NT2/D1 (cell line): ENCODE results near the gene ITGA5.

ENCODE experiments used
- DNase-seq: peaks from one replicate; pipeline ENCODE4 v3.0.0-alpha.2; 2011; ENCODE audit warnings: low read depth, low spot score
- H3K27me3 ChIP-seq: 2 replicates; pipeline ENCODE4 v1.6.0; 2011; ENCODE audit warnings: mild to moderate bottlenecking; ENCODE audit not compliant: insufficient read length, insufficient read depth
- H3K36me3 ChIP-seq: 2 replicates; pipeline ENCODE4 v1.6.1; 2011; ENCODE audit warnings: mild to moderate bottlenecking, low read length, mixed read lengths; ENCODE audit not compliant: insufficient read depth, insufficient read length
- H3K4me1 ChIP-seq: 2 replicates; pipeline ENCODE4 v1.5.1; 2011; ENCODE audit not compliant: insufficient read depth, insufficient read length
- H3K4me3 ChIP-seq: 2 replicates; pipeline ENCODE4 v1.5.1; 2011; ENCODE audit warnings: low read depth; ENCODE audit not compliant: insufficient read length
- H3K9ac ChIP-seq: 2 replicates; pipeline ENCODE4 v1.6.0; 2011; ENCODE audit warnings: low read depth; ENCODE audit not compliant: insufficient read length
- H3K9me3 ChIP-seq: 2 replicates; pipeline ENCODE4 v1.5.1; 2011; ENCODE audit warnings: mild to moderate bottlenecking, low read length; ENCODE audit not compliant: insufficient read depth
- SUZ12 ChIP-seq: IDR thresholded peaks from 2 replicates; pipeline ENCODE4 v1.6.1; 2011; ENCODE audit not compliant: insufficient read length, insufficient read depth; ENCODE audit errors: extremely low read depth
- YY1 ChIP-seq: IDR thresholded peaks from 2 replicates; pipeline ENCODE4 v1.6.1; 2011; ENCODE audit not compliant: insufficient read length, insufficient read depth
- ZNF274 ChIP-seq: IDR thresholded peaks from 2 replicates; pipeline ENCODE4 v1.6.1; 2011; ENCODE audit warnings: mild to moderate bottlenecking, low read depth, low read length

ITGA5 gene

GRCh38 chr12:54417712-54418440 lies 1.2 kb downstream of the ITGA5 start:
- H3K4me3 ChIP-seq: peak overlapping the region; percentile 70
- H3K9ac ChIP-seq: peak overlapping the region; percentile 85
- H3K4me1 ChIP-seq: peaks cover 19% of the 10 kb centered on the region
- H3K36me3 ChIP-seq: peaks cover 29% of the 10 kb centered on the region
- DNase-seq: no peak
- H3K9me3 ChIP-seq: no peaks in the 10 kb centered on the region
- TF ChIP-seq ZNF274 (no peak), SUZ12 (no peak), YY1 (no peak)
- peaks cover 2% of the 10 kb centered on the region for H3K27me3 ChIP-seq

DNA sequence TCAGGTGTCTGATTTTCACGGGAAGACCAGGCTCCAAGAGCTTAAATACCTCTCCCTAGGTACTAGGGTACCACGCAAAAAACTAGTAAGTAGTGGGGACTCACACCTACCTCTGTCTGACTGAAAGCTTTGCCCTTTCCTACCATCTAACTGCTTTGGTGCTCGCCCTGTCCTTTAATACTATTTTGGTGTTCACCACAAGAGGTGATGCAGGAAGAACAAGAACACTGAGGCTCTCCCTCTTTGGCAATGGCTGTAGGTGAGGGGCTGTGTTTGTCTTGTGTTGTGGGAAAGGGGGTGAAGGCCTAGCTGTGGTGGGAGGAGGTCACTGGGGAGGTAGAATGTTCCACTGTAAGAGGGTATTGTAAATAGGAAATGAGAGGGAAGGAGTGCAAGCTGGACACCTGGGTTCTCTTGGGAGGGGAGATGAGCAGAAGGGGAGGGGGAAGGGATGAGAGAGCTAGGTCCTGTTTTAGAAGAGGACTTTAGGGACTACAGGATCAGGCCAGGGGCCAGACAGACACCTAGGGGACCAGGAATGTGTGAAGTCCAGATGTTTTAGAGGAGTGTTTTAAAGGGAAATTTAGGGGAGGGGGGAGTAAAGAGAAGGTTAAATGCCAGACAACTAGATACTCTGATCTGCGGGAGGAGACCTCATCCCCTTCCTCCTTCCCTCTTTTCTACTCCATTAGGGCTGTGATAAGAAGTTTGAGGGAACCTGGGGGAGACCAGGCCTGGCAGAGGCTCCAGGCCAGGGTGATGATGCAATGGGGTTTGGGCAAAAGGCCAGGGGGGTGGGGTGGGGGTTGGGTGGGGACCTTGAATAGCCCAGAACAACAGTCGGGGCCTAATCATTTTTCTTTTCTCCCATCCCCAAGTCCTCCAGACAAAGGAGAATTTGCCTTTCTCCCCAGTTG lies 2.1 kb downstream of the ITGA5 start:
- H3K36me3 ChIP-seq: peaks cover 37% of the 10 kb centered on the region
- H3K9ac ChIP-seq: no peak overlapping the region
- peaks cover 2% of the 10 kb centered on the region for H3K27me3 ChIP-seq
- TF ChIP-seq ZNF274 (no peak), YY1 (no peak), SUZ12 (no peak)
- no peaks in the 10 kb centered on the region for H3K9me3 ChIP-seq
- no peak overlapping the region for H3K4me3 ChIP-seq
- no peak for DNase-seq
- peaks cover 19% of the 10 kb centered on the region for H3K4me1 ChIP-seq

DNA sequence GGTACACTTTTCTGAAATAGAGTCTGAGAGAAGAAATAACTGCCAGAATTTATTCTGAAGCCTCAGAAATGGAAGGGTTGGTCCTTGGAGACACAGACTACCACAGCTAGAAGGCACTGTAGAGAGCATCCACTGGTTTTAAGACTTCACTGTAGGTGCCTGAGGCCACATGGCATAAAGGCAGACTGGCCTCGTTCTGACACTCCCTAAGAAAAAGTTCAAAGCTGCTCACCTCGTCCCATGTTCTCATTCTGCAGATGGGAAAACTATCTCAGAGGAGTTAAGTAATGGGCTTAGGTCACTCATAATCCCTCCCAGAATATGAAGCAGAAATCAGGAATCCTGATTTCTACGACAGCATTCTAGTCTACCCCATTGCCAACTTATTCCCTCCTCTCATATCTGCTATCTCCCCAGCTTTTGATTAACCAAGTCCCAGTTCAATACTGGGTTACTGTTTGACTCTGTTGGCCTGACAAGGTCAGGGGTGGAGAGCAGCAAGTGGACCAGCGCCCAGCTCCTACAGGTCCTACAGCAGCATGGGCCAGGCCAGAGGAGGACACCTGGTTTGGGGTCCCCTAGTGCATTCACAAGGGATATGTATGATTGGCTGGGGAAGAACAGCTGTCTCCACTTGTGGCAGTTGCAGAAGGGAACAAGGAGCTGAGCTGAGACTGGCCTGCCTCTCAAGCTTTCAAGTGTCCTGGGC lies 3.7 kb downstream of the ITGA5 start:
- DNase-seq: no peak
- peak overlapping the region; percentile 26 for H3K9ac ChIP-seq

GRCh38 chr12:54413284-54414190 lies 5.5 kb downstream of the ITGA5 start:
- H3K4me1 ChIP-seq: peaks cover 10% of the 10 kb centered on the region
- H3K36me3 ChIP-seq: peaks cover 66% of the 10 kb centered on the region
- no peak for DNase-seq
- H3K9me3 ChIP-seq: no peaks in the 10 kb centered on the region
- peaks cover 2% of the 10 kb centered on the region for H3K27me3 ChIP-seq
- no peak overlapping the region for H3K9ac ChIP-seq
- no peak overlapping the region for H3K4me3 ChIP-seq
- TF ChIP-seq YY1: no peak
- no peak for TF ChIP-seq SUZ12
- TF ChIP-seq ZNF274: no peak

More for the DNA sequence above, 3.7 kb downstream of the ITGA5 start:
- Histone ChIP-seq H3K36me3 (peaks cover 50% of the 10 kb centered on the region), H3K27me3 (peaks cover 2% of the 10 kb centered on the region), H3K4me3 (no peak overlapping the region), H3K4me1 (peaks cover 13% of the 10 kb centered on the region), H3K9me3 (no peaks in the 10 kb centered on the region)
- TF ChIP-seq ZNF274: no peak
- TF ChIP-seq YY1: no peak
- TF ChIP-seq SUZ12: no peak

DNA sequence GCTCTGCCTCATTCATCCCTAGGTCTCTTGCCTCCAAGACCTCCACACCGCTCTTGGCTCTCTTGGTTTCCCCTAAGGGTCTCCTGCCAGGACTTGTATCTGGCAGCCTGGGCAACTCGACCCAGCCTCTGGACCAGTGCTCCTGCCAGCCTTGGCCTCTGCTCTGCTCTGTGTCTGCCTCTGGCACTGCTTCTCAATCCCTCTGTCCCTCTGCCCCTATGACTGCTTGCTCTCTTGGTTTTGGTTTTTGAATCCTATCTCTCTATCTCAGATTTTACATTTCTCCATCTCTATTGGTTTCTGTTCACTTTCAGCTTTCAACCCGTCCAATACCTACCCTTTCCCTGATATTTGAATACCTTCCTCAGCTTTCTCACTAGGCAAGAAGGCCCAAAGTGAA lies 6.3 kb downstream of the ITGA5 start:
- Histone ChIP-seq H3K4me1 (peaks cover 10% of the 10 kb centered on the region), H3K36me3 (peaks cover 72% of the 10 kb centered on the region), H3K9ac (no peak overlapping the region), H3K4me3 (no peak overlapping the region), H3K27me3 (peaks cover 2% of the 10 kb centered on the region), H3K9me3 (no peaks in the 10 kb centered on the region)
- no peak for TF ChIP-seq SUZ12
- no peak for TF ChIP-seq ZNF274
- TF ChIP-seq YY1: no peak
- no peak for DNase-seq

DNA sequence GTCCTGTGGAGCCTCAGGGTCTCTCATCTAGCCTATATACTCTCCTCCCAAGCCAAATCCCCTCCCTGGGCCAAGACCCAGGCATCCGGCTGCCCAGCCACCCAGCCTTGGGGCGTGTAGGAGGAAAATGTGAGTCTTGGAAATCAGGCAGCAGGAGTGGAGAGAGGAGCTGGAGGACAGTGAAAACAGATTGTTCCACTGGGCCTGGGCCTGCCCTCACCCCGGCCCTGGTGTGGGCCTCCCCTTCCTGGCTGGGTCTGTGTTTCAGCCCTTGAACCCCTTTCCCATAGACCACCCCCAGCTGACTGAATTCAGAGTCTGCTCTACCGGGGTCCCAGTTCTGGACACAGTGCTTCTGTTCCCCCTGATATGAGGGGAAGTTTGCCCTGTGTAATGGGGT lies 6.7 kb downstream of the ITGA5 start:
- H3K36me3 ChIP-seq: peaks cover 77% of the 10 kb centered on the region
- no peaks in the 10 kb centered on the region for H3K27me3 ChIP-seq
- no peak overlapping the region for H3K9ac ChIP-seq
- no peak overlapping the region for H3K4me3 ChIP-seq
- peaks cover 8% of the 10 kb centered on the region for H3K4me1 ChIP-seq
- TF ChIP-seq YY1: no peak
- TF ChIP-seq ZNF274: no peak
- no peak for TF ChIP-seq SUZ12
- H3K9me3 ChIP-seq: no peaks in the 10 kb centered on the region
- DNase-seq: no peak
